GM21381 (cell line): ENCODE results near the gene SNTN.
"Not testable (repeated sequence)": the region's sequence is repeated elsewhere in the genome, so short reads cannot be mapped to it uniquely, and the experiment has no call there.

ENCODE experiments used
- ATAC-seq: cut with Tn5 transposase; IDR thresholded peaks from one replicate; pipeline ENCODE4 v1.9.1; 2021; ENCODE audit warnings: mild to moderate bottlenecking, moderate library complexity; ENCODE audit not compliant: unreplicated experiment

Gene SNTN

GRCh38 chr3:63652066-63652725 is at the start of gene SNTN:
SNTN (plus strand) TSS chr3:63652675; CDS start chr3:63652688, 13 bp downstream.
- no peak for ATAC-seq

- ATAC-seq = no peak
Observed at GRCh38 chr3:63607716-63608115, 44.8 kb upstream of the SNTN start.

- no peak for ATAC-seq
Observed at GRCh38 chr3:63609408-63609807, 43.1 kb upstream of the SNTN start.

GRCh38 chr3:63609834-63610233 is 42.6 kb upstream of the SNTN start:
- ATAC-seq = no peak

- ATAC-seq = no peak
Observed at GRCh38 chr3:63611382-63611781, 41.1 kb upstream of the SNTN start.

- no peak for ATAC-seq
Observed at GRCh38 chr3:63613561-63613960, 38.9 kb upstream of the SNTN start.

GRCh38 chr3:63617391-63617790 is 35.1 kb upstream of the SNTN start:
- ATAC-seq = no peak

- no peak for ATAC-seq
Observed at GRCh38 chr3:63624941-63625560, 27.4 kb upstream of the SNTN start.

GRCh38 chr3:63631670-63632069 is 20.8 kb upstream of the SNTN start:
- ATAC-seq = no peak

GRCh38 chr3:63635186-63635585 is 17.3 kb upstream of the SNTN start:
- ATAC-seq = no peak

GRCh38 chr3:63639806-63640205 is 12.7 kb upstream of the SNTN start:
- no peak for ATAC-seq

GRCh38 chr3:63642488-63642887 is 10.0 kb upstream of the SNTN start:
- ATAC-seq = no peak

GRCh38 chr3:63644212-63644797 is 8.2 kb upstream of the SNTN start:
- ATAC-seq = no peak

- not testable (repeated sequence) for ATAC-seq
Observed at GRCh38 chr3:63644928-63645781, 7.3 kb upstream of the SNTN start.

- no peak for ATAC-seq
Observed at GRCh38 chr3:63654211-63654610, 1.7 kb downstream of the SNTN start.

- ATAC-seq = no peak
Observed at GRCh38 chr3:63654931-63655330, 2.5 kb downstream of the SNTN start.

GRCh38 chr3:63655519-63655918 is 3.0 kb downstream of the SNTN start:
- no peak for ATAC-seq

- ATAC-seq = no peak
Observed at GRCh38 chr3:63656786-63657185, 4.3 kb downstream of the SNTN start.

- no peak for ATAC-seq
Observed at GRCh38 chr3:63661242-63661641, 8.8 kb downstream of the SNTN start.

GRCh38 chr3:63662011-63662410 is 9.5 kb downstream of the SNTN start:
- no peak for ATAC-seq

GRCh38 chr3:63662500-63662899 is 10.0 kb downstream of the SNTN start:
- no peak for ATAC-seq
